ENCODE results near the gene EIPR1.

GRCh38 chr2:3154146-3154545 is 223.5 kb downstream of the EIPR1 start:
- TF ChIP-seq CTCF (conservative IDR thresholded peaks at IDR 0.05 in 1 of 2, IDR thresholded peaks at IDR 0.05 in 1 of 2; ENCODE audit: low read depth in 1 of 2, low read length in 2 of 2) (no peak), EZH2 (IDR thresholded peaks at IDR 0.05; ENCODE audit: low read length, missing control alignments) (no peak)
